COLO829 (cell line): Measurements from ENCODE around the gene SACS.
A peak's percentile ranks its signal among the peaks of the same experiment; 100 is the strongest.
"Not testable (repeated sequence)": the region's sequence is repeated elsewhere in the genome, so short reads cannot be mapped to it uniquely, and the experiment has no call there.

ENCODE experiments used
- DNase-seq: peaks from one replicate; pipeline ENCODE4 v3.0.0; 2012; ENCODE audit warnings: low spot score

SACS gene

DNA sequence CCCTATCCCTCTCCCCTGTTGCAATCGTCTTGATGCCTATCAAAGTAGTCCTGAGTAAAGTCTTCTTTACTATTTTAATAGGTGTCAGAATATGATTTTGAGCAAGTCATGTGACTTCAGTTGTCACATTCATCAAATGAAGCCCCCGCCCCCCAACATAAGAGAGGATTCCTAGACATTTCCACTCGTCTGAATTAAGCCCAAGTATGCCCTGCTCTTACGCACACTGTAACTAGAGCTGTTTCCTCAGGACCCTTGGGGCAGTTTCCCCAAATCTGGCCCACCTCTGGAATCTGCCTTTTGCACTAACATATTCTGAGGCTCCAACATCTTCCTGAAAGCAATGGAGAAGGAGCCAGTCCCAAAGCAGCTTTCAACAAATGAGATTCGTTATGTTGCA is 25.5 kb downstream of the SACS start:
- no peak for DNase-seq

DNA sequence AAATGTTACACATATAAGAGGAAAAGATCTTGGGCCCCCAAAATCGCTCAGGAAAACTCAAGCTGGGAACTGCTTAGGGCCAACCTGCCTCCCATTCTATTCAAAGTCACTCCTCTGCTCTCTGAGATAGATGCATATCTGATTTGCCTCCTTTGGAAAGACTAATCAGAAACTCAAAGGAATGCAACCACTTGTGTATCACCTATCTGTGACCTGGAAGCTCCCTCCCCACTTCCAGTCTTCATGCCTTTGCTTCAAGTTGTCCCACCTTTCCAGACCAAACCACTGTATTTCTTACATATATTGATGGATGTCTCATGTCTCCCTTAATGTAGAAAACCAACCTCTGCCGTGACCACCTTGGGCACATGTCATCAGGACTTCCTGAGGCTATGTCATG is 32.3 kb downstream of the SACS start:
- DNase-seq, result not testable (repeated sequence)

- no peak for DNase-seq
These were observed 34.2 kb downstream of the SACS start for GRCh38 chr13:23399347-23399746.

DNA sequence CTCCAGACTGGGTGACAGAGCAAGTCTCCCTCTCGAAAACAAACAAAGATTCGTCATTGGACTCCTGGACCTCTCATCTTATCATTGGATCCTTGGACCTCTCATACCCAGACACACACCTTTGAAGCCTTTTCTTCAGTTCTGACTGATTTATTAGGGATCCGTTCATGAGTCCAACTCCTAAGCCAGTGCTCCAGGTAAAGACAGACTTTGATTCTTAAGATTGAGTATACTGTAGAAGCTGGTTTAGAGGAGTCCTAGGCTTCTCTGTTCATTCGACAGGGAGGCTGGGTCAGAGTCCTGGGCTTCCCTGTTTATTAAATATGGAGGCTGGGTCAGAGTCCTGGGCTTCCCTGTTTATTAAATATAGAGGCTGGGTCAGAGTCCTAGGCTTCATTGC is 38.7 kb downstream of the SACS start:
- no peak for DNase-seq

- no peak for DNase-seq
These were observed 40.4 kb downstream of the SACS start for GRCh38 chr13:23392925-23393645.

DNA sequence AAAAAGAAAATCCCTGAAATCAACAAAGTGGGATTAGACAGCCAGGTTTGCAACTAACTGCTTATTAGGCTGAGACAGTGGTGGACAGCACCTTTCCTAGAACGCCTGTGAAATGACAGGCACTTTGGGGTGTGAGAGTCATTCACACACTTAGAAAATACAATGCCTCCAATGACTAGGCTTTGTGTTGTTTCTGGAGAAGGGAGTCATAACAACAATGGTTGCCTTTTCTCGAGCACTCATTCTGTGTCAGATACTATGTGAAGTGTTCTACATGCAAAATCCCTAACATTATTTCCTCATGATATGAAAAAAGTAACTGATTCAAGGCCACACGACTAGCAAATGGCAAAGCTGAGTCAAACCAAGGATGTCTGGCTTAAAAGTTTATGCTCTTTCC is 41.2 kb downstream of the SACS start:
- no peak for DNase-seq

DNA sequence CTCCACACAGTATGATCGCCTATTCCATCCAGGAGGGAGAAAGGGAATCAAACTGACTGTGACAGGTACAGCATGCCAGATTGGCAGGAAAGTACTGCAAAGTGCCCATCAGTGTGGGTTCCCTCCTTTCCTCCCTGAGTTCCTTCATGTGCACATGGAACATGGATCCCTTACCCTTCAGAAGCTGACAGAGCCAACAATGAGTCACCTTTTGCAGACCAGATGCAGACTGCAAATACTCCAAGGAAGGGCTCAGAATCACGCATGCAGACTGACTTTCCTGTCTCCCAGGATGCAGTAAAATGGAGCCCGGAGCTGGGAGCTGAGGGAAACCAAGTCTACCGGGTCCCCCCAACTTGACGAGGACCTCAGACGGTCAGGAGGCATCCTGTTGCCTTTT is 41.8 kb downstream of the SACS start:
- DNase-seq, result no peak

GRCh38 chr13:23386533-23386932 is 47.0 kb downstream of the SACS start:
- DNase-seq, result no peak

DNA sequence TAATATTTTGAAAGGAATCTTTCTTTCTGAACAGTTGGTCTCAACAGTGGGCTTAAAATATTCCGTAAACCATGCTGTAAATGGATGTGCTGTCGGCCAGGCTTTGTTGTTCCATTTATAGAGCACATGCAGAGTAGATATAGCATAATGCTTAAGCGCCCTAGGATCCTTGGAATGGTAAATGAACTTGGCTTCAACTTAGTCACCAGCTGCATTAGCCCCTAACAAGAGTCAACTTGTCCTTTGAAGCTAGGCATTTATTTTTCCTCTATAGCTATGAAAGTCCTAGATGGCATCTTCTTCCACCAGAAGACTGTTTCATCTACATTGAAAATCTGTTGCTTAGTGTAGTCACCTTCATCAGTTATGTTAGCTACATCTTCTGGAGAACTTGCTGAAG is 47.6 kb downstream of the SACS start:
- DNase-seq, result no peak

GRCh38 chr13:23384111-23384510 is 49.4 kb downstream of the SACS start:
- DNase-seq, result no peak

DNA sequence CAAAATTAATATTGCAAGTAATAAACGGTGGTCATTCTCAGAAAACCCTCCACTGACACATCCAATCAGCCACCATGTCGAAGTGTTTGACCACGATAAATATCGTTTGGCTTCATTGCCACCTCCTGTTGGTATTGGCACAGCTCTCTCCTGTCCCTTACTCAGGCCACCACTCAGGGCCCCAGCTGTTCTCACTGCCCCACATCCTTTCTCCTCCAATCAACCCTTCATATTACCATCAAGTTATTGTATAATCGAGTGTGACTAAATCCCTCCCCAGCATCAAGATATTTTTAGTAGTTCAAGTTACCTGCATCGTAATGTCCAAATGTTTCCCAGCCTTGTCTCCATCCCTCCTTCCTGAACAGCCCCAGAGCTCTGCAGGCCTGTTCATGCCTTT is 50.4 kb downstream of the SACS start:
- DNase-seq, result no peak

DNA sequence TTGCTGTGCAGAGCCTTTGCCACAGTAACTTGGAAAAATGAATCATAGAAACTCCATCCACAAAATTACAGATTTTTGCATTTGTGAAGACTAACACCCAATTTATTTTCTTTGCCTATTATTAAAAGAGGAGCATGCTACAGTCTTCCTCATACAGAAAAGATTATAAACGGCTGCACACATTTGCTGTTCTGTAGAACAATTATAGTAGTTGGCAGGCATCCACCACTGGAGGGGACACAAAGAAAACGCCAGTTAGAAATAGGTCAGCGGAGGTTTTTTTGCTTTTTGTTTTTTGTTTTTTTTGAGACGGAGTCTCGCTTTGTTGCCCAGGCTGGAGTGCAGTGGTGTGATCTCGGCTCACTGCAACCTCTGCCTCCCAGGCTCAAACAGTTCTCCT is 51.6 kb downstream of the SACS start:
- DNase-seq, result no peak

GRCh38 chr13:23380534-23380933 is 53.0 kb downstream of the SACS start:
- DNase-seq, result no peak

GRCh38 chr13:23377983-23378632 is 55.4 kb downstream of the SACS start:
- peak; percentile 35 for DNase-seq

GRCh38 chr13:23377579-23377978 is 55.9 kb downstream of the SACS start:
- DNase-seq, result no peak

DNA sequence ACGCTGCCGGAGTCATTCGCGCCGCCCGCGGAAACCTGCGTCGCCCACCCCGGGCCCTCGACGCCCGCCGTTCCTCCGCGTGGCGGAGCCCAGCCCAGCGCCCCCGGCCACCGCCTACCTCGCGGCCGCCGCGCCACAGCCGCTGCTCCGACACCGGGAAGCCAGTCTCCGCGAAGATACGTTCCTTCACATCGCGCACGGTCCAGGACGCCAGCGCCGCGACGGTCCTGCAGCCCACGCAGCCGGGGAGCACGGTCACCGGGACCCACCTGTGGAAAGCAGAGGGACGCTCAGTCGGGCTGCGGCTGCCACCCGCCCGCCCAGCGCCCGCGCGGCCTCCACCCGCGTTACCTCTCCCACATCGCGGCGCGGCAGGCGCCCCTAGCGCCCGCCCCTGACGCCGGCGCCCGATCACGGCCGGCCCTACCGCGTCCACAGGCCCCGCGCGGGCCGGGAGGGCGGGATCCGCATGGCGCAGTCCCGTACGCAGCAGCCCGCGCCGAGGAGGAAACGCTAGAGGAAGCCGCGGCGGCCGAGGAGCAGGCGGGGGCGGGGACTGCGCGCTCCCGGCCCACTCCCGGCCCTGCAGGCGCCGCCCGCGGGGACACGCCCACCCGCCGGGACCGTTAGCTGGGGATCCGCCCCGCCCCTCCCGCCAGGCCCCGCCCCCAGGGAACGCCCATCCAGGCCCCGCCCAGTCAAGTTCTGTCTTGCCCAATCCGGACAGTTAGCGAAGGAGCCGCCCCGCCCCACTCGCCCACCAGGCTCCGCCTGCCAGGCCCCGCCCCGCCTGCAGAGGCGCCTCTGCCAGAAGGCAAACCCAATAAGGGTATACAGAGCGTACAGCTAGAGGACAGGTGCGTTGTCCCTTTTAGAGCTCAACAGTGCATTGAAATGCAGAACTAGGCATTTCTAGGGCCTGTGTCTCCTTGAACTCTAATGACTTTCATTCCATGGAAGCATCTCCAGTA is 58.2 kb downstream of the SACS start:
- DNase-seq, result peak; percentile 98

GRCh38 chr13:23372264-23372906 is 61.1 kb downstream of the SACS start:
- DNase-seq, result no peak

GRCh38 chr13:23367907-23368306 is 65.6 kb downstream of the SACS start:
- DNase-seq, result no peak

DNA sequence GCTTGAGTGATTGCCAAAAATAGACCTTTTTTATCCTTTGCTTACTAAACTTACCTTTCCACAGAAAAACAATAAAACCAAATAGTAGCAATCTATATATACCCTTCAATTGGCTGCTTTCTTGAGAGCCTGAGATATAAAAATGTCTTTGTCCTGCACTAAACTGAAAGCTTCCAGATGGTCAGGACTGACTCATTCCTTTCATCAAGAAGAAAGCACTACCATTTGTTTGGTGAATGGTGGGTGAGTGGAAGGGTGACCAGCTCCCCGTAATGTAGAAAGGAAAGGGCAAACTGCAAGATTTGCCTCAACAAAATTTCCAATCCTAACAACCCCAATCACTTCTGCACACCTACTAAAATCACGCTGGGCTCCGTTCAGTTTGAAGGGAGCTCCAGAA is 67.8 kb downstream of the SACS start:
- peak; percentile 60 for DNase-seq

GRCh38 chr13:23359882-23360281 is 73.6 kb downstream of the SACS start:
- no peak for DNase-seq

DNA sequence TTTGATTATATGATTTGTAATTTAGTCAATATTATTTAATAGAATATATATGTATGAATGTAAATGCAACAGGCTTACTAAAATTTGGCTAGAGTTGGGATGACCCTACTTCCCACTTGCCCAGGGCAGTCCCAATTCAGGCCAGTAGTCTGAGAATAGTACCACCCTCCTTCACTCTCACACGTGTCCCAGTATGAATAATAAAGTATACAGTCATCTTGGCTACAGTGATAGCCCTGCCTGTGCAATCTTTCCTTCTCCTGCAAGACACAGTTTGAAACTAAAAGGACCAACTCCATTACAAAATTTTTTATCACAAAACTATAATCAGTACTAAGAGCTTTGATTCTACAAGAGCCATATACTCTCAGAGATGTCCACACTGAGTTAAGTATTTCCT is 76.2 kb downstream of the SACS start:
- DNase-seq, result no peak

DNA sequence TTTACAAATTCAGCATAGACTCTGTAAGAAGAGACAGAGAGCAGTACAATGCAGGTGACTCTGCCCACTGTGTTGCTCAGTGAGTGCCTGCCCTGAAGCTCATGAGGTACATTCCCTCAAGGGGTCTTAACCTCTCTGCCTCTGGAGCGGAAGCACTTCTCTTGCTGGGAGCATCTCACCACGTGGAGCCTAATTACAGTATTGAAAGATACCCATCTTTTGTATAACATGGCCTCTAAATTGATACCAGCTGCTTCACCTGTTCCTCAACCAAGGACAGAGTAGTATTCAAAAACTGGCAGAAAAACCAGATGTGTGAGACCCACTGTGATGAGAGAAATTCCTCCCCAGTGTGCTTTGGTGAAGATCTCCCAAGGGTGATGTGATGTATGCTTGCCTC is 77.1 kb downstream of the SACS start:
- no peak for DNase-seq
